ACHN (cell line): ENCODE measurements around the gene SCGB3A1.
A peak's percentile ranks its signal among the peaks of the same experiment; 100 is the strongest.

ENCODE experiments used
- DNase-seq: peaks from one replicate; pipeline ENCODE4 v3.0.0-alpha.2; 2015
- in situ Hi-C: cut with HindIII; loops from 2 replicates; pipeline ENCODE4 v1.10.0; 2017; ENCODE audit warnings: low sequenced_read_pairs, low pct_ligation_motif_present, low pct_unique_long_range_greater_than_20kb

The SCGB3A1 gene, protein sequence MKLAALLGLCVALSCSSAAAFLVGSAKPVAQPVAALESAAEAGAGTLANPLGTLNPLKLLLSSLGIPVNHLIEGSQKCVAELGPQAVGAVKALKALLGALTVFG

DNA sequence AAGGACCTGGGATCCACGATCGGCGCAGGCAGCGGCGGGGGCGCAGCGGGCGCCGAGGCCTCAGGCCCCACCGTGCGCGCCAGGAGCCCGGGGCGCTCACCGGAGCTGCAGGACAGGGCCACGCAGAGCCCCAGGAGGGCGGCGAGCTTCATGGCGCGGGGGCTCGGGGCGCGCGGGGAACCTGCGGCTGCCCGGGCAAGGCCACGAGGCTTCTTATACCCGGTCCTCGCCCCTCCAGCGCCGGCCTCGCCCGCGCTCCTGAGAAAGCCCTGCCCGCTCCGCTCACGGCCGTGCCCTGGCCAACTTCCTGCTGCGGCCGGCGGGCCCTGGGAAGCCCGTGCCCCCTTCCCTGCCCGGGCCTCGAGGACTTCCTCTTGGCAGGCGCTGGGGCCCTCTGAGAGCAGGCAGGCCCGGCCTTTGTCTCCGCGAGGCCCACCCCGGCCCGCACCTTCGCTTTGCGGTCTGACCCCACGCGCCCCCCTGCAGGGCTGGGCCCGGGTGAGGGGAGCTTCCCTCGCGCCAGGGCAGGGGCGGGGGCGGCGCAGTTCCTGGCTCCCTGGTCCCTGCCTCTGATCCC, at the start of gene SCGB3A1:
Gene SCGB3A1 (minus strand): TSS at position 189 of the 577 bp plus-strand sequence. CDS start 37 bp downstream, at position 152.
- in situ Hi-C loops: no loop called here

DNA sequence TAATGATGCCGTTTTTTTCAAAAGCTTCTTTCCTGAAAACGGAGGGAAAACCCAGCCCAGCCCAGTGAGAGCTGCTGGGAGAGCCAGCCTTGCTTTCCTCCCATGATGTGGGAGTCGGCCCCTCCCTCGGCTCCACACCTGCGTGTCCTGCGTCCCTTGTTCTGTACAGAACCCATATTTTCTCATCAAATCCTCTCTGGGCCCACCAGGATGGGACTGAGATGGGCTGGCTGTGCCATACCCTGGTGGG, 49.2 kb upstream of the SCGB3A1 start:
- no peak for DNase-seq
- in situ Hi-C loops: no loop called here

More for the DNA sequence above, at the start of gene SCGB3A1:
- DNase-seq: no peak

DNA sequence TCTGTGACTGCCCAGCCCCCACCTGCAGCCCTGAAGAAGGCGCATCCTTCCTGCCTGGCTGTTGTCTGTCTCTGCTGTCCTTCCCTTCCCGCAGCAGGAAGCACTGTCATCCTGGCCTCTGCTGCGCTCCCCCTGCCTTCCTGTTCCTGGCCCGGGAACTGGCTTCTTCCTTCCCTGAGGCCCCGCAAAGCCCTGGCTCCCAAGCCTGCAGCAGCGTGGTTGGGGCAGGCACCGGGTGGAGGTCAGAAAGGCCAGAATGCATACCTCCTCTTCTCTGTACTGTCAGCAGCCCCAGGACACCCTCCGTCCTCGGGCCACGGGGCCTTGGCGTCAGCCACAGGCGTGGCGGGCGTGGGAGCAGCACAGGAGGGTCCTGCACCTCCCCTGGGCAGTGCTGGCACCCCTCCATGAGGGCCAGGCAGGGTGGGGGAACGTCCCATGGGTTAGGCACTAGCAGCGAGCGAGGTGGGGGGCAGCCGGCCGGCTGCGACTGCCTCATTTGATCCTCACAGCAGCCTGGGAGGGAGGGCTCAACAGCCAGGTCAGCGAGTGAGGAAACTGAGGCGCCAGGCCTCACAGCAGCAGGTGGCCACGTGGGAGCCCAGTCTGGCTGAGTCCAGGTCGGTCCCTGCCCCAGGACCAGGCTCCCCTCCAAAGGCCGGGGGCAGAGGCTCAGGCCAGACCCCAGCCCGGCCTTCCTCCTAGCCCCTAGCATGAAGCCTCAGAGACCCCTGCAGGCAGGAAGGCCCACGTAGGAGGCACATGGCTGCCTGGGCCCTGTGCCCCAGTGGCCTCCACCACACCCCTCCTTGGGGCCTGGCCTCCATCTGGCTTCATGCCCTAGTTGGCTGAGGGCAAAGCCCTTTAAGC, 48.7 kb upstream of the SCGB3A1 start:
- in situ Hi-C loops: no loop called here
- DNase-seq: no peak

DNA sequence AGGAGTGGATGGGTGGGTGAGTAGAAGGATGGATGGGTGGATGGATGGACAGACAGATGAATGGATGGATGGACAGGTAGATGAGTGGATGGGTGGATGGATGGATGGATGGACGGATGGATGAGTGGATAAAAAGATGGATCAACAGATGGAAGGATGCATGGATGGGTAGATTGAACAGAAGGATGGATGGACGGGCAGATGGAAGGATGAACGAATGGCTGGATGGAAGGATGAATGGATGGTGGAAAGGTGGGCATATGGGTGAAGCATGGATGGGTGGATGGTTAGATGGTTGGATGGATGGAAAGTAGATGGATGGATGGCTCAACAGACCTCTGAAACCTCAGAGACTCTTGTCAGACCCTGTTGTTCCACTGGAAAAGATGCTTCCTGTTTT, 48.0 kb upstream of the SCGB3A1 start:
- DNase-seq: no peak
- in situ Hi-C loops: no loop called here

DNA sequence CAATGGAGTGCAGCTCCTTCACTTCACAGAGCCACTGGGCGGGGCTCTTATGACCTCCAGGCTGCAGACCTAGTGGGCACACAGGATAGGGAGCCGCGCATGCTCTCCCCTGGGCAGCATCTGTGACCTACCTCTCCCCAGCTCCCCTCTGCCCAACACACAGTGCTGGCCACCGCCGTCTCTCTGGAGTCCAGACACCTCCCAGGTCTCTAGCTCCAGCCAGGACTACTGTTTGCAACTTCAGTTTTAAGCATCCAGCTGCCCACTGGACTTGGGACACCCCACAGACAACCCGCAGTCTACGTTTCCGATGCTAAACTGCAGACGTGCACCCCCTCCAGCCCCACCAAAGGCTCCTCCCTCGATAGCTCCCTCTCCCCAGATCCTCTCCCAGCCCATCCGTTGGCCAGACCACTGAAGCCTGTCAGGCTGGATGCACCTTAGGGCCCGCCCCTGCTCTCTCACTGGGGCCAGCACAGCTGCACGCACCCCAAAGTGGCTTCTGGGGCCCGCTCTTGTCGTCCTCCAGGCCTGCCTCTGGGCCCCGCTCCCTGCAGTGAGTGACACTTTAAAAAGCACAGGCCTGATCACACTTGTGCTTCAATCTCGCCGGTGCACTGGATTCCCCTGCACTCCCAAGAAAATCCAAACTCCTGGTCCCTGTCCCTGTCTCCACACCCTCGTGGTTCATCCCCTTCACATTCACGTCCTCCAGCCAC, 46.8 kb upstream of the SCGB3A1 start:
- no peak for DNase-seq
- in situ Hi-C loops: no loop called here

DNA sequence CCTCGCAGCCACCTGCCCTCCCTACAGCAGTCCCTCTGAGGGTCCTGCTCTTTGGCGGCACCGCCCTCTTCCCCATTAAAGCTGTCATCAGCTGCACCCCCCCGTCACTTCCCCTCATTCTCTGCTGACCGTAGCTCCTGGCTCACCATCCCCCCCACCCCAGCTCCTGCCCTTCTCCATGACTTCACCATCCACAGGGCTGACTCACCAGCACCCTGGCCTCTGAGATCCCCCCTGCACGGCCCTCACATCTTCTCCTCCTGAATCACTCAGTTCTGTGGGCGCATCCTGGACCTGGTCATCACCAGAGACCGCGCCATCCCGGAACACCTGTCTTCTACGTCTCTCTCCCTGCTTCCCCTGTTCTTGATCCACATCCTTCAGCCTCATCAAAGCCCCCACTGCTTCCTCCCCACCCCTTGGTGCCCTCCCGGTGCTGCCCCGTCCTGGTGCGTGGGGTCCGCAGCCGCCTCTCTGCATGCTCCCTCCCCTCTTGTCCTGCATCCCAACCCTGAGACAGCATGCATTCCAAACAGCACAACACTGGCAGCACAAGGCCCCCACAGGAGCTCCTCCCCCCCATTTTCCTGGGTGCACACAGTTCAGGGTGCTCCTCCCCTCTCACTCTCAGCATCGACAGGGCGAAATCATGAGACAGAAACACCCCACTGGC, 45.2 kb upstream of the SCGB3A1 start:
- peak; percentile 71 for DNase-seq
- in situ Hi-C loops: no loop called here

DNA sequence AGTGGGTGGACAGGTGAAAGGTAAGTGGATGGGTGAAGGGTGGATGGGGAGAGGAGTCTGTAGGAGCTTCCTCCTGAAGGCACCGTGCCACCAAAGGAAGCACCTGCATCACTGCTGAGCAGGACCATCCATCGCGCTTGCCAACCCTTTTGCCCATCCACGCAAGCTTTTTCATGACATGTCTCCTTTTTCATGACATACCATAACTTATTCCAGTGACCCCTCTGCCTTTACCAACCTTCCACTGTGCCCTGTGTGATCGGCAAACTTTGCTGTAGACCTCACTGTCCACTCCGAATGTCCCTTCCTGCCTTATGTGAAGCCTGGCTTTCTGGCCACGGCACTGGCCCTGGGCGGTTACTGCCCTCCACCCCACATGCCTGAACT, 44.7 kb upstream of the SCGB3A1 start:
- DNase-seq: no peak
- in situ Hi-C loops: no loop called here

DNA sequence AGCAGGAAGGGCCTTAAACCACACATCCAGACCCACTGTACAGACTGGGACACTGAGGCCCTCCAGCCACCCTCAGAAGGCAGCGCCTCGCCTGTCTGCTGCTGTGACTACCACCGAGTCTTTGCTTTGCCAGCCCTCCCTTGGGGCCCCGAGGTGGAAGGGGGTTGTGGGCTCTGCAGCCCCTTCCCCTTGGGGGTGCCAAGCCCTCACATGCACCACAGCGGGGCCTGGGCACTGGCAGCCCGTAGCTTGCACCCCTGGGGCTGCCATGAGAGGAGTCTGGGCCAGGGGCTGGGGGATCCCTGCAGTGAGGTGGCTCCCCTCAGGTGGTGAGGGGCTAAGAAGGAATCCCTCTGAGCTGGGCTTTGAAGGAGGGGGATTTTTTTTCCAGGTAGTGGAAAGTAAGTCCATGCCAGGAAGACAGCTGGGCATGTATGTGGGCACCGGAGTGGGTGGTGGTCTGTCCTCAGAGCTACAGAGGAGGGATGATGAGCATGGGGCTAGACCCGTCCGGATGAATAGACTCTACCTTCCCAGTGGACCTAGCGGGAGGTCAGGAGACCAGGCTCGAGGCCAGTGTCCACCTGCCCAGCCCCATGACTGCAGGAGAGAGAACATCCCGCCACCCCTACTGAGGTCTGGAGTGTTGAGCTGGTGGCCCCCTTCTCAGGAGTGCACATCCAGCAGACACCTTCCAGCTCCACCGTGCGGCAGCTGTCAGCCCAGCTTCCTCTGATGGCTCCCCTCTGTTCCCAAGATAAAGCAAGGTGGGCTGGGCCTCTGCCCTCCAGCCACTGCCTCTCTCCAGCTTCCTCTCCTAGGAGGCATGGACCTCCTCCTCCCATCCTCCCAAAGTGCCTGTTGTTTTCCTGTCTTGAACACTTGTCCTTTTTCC, 42.2 kb upstream of the SCGB3A1 start:
- DNase-seq: no peak
- in situ Hi-C loops: no loop called here

DNA sequence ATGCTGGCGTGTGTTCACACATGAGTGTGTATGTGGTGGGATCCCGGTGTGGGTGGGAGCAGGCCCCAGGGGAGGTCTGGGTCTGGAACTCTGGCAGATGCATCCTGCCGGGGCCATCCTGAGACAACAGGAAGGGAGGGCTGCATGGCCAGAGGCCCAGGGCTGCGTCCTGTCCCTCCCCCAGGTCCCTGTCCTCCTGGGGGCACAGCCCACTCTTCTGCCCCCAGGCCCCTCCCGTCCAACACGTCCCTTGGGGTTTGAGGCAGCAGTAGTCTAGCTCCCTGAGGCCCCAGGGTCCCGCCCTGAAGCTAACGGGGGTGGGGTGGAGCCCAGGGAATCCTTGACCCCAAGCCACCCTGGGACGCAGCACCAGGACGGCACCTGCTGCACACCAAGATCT, 41.5 kb upstream of the SCGB3A1 start:
- DNase-seq: no peak
- in situ Hi-C loops: no loop called here

DNA sequence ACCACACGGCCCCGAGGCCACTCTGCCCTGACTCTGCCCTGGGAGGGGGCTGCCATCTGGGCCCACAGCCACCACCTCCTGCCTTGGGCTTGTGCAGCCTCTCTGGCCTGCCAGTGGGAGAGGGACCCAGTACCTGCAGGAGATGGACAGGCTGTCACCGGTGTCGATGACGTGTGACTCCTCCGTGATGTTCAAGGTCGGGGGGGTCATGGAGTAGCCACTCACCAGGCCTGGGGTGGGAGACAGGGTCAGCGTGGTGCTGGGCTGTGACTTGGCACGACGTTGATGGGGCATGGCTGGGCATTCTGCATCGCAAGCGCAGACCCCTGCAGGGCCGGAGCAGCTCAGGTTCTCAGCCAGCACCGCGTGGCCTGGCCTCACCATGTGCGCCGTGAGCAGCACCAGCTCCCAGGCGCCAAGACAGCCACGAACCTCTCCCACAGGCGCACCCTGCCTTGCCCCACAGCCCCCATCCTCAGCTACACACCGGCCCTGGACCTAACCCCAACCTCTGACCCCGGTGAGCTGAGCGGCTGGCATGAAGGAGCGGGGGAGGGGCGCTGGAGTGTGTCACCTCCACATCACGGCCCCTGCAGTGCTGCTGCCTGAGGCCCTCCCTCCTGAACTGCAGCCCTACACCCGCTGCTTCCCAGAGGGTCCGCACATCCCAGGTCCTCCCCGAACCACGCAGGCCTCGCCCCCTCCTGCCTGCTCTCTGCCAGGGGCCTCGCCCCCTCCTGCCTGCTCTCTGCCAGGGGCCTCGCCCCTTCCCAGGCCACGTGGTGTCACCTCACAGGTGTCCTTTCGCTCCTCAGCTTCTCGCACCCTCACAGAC, 40.5 kb upstream of the SCGB3A1 start:
- no peak for DNase-seq
- in situ Hi-C loops: no loop called here

DNA sequence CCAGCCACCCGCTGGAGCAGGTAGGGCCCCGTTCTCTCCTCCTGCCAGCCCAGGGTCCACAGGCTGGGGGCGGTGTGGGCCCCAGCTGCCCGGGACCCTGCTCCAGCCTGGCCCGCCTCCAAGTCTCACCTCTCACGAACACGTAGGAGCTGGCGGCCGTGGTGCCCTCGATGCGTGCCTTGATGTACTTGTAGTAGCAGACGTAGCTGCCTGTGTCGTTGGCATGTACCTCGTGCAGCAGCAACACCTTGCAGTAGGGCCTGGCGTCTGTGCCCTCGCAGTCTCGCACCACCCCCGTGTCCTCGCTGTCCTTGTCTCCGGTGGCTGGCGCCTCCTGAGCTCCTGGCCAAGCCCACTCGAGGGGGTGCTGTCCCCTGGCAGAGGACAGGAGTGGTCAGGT, 39.1 kb upstream of the SCGB3A1 start:
- in situ Hi-C loops: no loop called here
- no peak for DNase-seq

DNA sequence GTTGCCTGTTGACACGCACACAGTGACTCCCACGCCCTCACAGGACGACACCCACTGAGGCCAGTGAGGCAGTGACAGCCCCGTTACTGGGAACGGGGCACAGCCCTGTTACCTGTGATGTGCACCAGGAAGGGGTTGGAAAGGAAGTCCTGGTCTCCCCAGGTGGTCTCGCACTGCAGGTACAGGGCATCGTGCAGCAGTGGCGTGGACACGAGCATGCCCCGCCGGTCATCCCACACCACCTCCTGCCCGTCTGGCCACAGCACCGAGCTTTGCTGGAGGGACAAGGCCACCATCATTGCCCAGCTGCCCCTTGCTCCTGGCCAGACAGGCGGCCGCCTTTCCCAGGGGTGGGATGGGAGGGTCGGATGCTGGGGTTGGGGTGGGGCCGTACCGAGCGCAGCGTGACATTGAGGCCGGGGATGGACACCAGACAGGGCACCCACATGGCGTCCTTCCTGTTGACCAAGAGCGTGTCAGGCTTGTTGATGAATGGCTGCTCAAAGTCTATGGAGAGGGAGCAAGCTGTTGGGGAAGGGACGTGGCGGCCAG, 38.6 kb upstream of the SCGB3A1 start:
- in situ Hi-C loops: no loop called here
- DNase-seq: no peak

DNA sequence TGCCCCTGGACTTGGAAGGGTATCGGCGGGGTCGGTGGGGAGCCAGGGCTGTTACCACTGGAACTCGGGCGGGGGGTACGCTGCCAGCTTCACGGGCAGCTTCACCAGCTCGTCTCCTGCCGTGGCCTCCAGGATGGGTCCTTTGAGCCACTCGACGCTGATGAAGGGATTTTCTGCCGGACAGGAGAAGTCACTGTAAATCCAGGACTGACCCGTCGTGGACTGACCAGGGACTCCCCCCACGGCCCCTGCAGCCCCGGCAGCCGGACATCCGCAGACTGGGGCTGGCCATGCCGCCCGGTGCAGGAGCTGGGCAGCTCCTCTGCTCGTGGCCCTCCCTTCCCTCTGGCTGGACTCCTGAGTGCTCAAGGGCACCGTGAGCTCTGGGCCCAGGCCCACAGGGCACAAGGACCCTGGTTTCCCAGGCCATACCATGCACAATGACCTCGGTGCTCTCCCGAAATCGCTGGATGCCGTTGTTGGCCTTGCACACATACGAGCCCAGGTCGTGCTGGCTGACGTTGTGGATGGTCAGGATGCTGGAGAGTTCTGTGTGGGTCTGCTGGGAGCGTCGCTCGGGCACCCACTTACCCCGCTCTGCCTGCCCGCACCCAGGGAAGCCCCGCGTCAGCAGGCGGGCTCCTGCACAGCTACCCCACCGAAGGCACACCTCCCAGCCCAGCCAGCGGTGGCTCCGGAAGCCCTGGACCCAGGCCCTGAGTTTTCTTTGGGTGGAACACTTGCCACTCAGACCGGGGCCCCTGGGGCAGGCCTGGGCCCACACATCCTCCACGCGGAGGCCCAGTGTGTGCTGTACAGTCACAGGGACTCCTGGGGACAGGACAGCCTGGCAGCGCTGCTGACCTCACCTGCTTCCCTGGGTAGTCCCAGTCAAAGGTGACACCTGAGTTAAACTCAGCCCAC, 37.8 kb upstream of the SCGB3A1 start:
- no peak for DNase-seq
- in situ Hi-C loops: no loop called here

DNA sequence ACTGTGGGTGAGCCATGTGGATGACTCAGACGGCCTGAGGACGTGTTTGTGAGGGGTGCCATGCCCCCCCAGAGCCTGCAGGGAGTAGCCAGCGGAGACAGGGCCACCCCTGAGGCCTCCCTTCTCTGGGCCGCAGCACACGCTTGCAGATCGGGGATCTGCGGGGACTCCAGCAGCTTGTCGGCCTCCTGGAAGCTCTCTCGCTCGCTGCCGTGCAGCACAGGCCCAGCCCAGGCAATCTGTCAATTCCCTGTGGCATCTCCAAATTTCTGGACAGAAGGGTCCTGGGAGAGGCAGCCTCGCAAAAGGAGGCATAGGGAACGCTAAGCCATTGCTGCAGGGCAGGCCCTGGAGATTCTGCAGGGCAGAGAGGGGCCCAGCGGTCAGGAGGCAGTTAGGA, 36.9 kb upstream of the SCGB3A1 start:
- in situ Hi-C loops: no loop called here
- no peak for DNase-seq

DNA sequence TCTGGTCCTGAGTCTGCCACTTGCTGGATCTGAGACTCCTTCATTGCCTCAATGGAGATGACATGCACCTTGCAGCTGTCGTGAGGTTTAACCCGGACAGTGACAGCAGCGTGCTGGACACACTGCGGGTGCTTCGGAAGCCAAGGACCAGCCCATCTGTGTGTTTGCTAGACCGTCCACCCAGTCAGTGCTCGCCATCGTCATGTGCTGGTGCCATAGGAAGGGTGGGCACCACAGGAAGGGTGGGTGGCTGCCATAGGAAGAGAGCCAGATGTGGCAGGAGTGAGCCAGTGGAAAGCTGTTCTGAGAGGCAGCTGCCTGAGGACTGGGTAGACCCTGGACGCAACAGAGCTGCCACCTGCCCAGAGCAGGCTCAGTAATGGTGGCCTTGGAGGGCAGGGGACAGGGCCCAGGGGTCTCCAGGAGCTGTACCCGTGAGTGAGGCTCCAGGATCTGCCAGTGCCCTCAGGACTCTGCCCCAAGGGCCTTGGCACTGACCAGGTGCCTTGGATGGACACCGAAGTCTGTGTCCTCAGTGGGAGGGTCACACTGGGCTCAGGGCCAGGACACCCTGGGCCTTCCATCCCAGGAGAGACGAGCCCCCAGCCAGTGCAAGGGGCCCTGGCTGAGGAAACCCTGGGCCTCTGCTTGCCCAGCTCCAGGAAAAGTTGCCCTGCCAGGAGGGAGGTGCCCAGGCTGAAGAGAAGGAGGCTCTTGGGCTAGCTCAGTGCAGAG, 36.3 kb upstream of the SCGB3A1 start:
- in situ Hi-C loops: no loop called here
- DNase-seq: no peak
